Heart right ventricle (tissue), 16 donors: ENCODE data around the gene PERCC1. TPM values are rescaled to one million over a fixed set of nuclear protein-coding genes. Genes with fewer than 3 reads are reported as not detected.

Experiments
- ATAC-seq, 8 donors: fragments of 200-7000 bp; cut with Tn5 transposase; one replicate each; pipeline ENCODE4 v1.9.1; 2020; ENCODE audit warnings: mild to moderate bottlenecking in 8 of 8, moderate library complexity in 8 of 8, moderate number of reproducible peaks in 1 of 8
- DNase-seq, 2 donors: peaks; one replicate each; pipeline ENCODE4 v3.0.0-alpha.2; 2020
- H3K27ac ChIP-seq, 10 donors: fragments of 200-600 bp; sonication (generic) in 2 of 10; one replicate each; pipeline versions ENCODE4 v1.5.0 to v1.8.0; 2020 to 2022; ENCODE audit warnings: mild to moderate bottlenecking in 3 of 10
- H3K27me3 ChIP-seq, 7 donors: fragments of 200-600 bp; one replicate each; pipeline ENCODE4 v1.8.0; 2021 to 2022; ENCODE audit warnings: mild to moderate bottlenecking in 2 of 7
- H3K36me3 ChIP-seq, 9 donors: fragments of 200-600 bp; sonication (generic) in 1 of 9; one replicate each; pipeline versions ENCODE4 v1.5.0 to v1.8.0; 2020 to 2022; ENCODE audit warnings: mild to moderate bottlenecking in 2 of 9
- H3K4me1 ChIP-seq, 9 donors: fragments of 200-600 bp; sonication (generic) in 1 of 9; one replicate each; pipeline versions ENCODE4 v1.5.0 to v1.8.0; 2020 to 2022; ENCODE audit warnings: mild to moderate bottlenecking in 4 of 9
- H3K4me3 ChIP-seq, 10 donors: fragments of 200-600 bp; sonication (generic) in 2 of 10; one replicate each; pipeline versions ENCODE4 v1.5.0 to v1.8.0; 2020 to 2022; ENCODE audit warnings: mild to moderate bottlenecking in 7 of 10, moderate library complexity in 2 of 10
- H3K9me3 ChIP-seq, 11 donors: fragments of 200-600 bp in 10 of 11; sonication (generic) in 2 of 11; one replicate each; pipeline versions ENCODE4 v1.5.0 to v1.8.0; 2013 to 2022; ENCODE audit warnings: mild to moderate bottlenecking in 2 of 11, control low read depth in 1 of 11, moderate library complexity in 1 of 11
- WGBS, 2 donors: extraction: QIAGEN DNeasy Blood & Tissue Kit; methylation state at CpG; one replicate each; pipeline ENCODE4 v1.1.7; 2013; ENCODE audit warnings: inconsistent platforms in 1 of 2; 5-methylcytosine and 5-hydroxymethylcytosine counted together
- intact Hi-C, 10 donors: fragments of 100-400 bp; cut with DNase I; formaldehyde crosslinking; loops; one replicate each; pipeline versions ENCODE4 v1.11.1 to v1.14.2; 2022
- polyA plus RNA-seq, 2 donors: library from polyadenylated mRNA; stranded (reverse); fragments of 200-250 nt; gene quantifications; one replicate each; pipeline ENCODE4 v1.2.3, GENCODE V29; 2013
- total RNA-seq, 10 donors: library from RNA; stranded (reverse); fragmentation: NEBNext Ultra II Directional in 3 of 10; extraction: Animal tissue kit (Norgen Biotek cat#: 25700) in 3 of 10; gene quantifications; one replicate each; pipeline versions ENCODE4 v1.2.1 to v1.2.4, GENCODE V29; 2021 to 2023
- TF ChIP-seq, protein P1 (sequence below), 9 donors: fragments of 200-600 bp; sonication (generic) in 2 of 9; IDR thresholded peaks; one replicate each; pipeline versions ENCODE4 v1.5.0 to v1.8.0; 2021 to 2022; ENCODE audit warnings: antibody characterized with exemption in 9 of 9, mild to moderate bottlenecking in 5 of 9, moderate library complexity in 1 of 9
- donor health status: Arrhythmogenic right ventricular cardiomyopathy.
- donor health status: ischemic (EF 13 %, LVEDD 7.1; RV severe dilation, severe dysfunction).
- donor health status: healthy with polysubstance abuse.
- donor health status: DM: no; HTN: yes; CAD: no.
- donor health status: DM: no; HTN: no; CAD: no.
- donor health status: ischemic (EF 25% LVEDD 6.9; RV normal size, moderate dysfunction).
- donor health status: ischemic (EF 25% LVEDD 5.7; RV mildly dilated, moderate dysfunction).
- donor health status: healthy.
- donor health status: DM: yes; HTN: yes; CAD: no.
- donor health status: Ischemic cardiomyopathy.
- donor health status: ischemic (EF 35%, LVEDD 5.7; RV mildly dilated, moderate dysfunction).
- donor health status: nonischemic (EF 11% LVEDD 7.7; RV severe dilation, severe dysfunction).
- donor health status: DM: yes; HTN: yes; CAD: no.
- donor health status: PGD.
- donor health status: ischemic (EF 29% LVEDD 5.4; RV normal size, mild dysfunction).
- donor health status: nonischemic (EF 23%, LVEDD 6.1; RV moderate dilation, normal function).

PERCC1 gene
- total and polyA plus RNA-seq, 12 donors, result 0.04 to 0.61 (median 0.47) TPM; not detected in 6

DNA sequence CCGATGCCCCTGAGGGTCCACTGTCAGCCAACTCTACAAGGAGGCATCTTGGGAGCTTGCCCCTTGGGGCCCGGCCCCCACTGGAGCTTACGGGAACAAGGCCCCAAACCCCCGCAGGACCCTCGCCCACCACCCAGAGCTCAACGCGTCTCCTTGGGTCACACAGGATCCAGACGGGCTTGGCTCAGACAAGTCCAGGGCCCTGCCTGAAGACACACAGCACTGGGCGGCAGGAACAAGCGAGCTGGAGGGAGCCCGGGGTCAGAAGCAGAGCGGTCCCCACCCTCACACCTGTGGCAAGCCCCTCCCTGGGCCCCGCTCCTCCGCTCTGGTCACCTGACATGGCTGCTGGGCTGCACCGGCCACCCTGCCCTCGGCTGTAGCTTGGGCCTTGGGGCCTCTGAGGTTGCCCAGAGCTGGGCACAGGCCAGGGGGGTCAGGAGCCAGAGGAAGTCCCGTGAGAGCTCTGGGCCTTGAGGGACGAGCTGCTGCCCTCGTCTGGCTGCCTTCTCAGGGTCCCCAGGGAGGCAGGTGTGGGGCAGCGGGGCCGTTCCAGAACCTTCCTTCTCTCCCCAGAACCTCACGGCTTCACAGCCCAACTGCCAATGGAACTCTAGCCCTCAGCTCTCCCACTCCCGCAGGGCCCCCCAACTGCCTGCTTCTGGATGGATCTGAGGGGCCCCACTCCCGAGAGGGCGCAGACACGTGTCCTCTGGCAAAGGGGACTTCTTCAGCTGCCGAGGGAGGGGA is 13.3 kb downstream of the PERCC1 start, which contains the start of gene CCDC154:
Gene CCDC154 (minus strand): TSS at position 577 of the 750 bp plus-strand sequence. CDS start 234 bp downstream, at position 343.
- Histone ChIP-seq H3K9me3 (no peaks in the 10 kb centered on the region), H3K4me1 (no peaks in the 10 kb centered on the region), H3K4me3 (no peak within 1 kb of the TSS), H3K36me3 (peaks cover 0 to 41% (median 14%) of the 10 kb centered on the region in 9 donors), H3K27me3 (no peaks in the 10 kb centered on the region), H3K27ac (no peak within 1 kb of the TSS)
- intact Hi-C loops, result no loop called here
- DNase-seq, result no peak
- ATAC-seq, result no peak
- TF ChIP-seq, protein P1, sequence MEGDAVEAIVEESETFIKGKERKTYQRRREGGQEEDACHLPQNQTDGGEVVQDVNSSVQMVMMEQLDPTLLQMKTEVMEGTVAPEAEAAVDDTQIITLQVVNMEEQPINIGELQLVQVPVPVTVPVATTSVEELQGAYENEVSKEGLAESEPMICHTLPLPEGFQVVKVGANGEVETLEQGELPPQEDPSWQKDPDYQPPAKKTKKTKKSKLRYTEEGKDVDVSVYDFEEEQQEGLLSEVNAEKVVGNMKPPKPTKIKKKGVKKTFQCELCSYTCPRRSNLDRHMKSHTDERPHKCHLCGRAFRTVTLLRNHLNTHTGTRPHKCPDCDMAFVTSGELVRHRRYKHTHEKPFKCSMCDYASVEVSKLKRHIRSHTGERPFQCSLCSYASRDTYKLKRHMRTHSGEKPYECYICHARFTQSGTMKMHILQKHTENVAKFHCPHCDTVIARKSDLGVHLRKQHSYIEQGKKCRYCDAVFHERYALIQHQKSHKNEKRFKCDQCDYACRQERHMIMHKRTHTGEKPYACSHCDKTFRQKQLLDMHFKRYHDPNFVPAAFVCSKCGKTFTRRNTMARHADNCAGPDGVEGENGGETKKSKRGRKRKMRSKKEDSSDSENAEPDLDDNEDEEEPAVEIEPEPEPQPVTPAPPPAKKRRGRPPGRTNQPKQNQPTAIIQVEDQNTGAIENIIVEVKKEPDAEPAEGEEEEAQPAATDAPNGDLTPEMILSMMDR (IDR thresholded peaks at IDR 0.05), result no peak
- 70 to 77% methylated on average over 27 of the region's 27 CpGs for WGBS, 2 donors

GRCh38 chr16:1444730-1445517 is 14.0 kb downstream of the PERCC1 start:
- TF ChIP-seq, protein P1 (IDR thresholded peaks at IDR 0.05), result no peak
- DNase-seq (no peak), ATAC-seq (no peak)
- Histone ChIP-seq H3K9me3 (no peaks in the 10 kb centered on the region), H3K4me1 (no peaks in the 10 kb centered on the region), H3K27ac (no peak overlapping the region), H3K4me3 (no peak overlapping the region), H3K36me3 (peaks cover 0 to 48% (median 14%) of the 10 kb centered on the region in 9 donors), H3K27me3 (no peaks in the 10 kb centered on the region)
- intact Hi-C loops, result no loop called here
- WGBS, 2 donors, result 88 to 90% methylated on average over 47 to 48 of the region's 48 CpGs

- H3K4me1 ChIP-seq, result no peaks in the 10 kb centered on the region
- H3K4me3 ChIP-seq, result no peak overlapping the region
- no peak overlapping the region for H3K27ac ChIP-seq
- no peak for DNase-seq
- TF ChIP-seq, protein P1 (IDR thresholded peaks at IDR 0.05), result no peak
- H3K9me3 ChIP-seq, result no peaks in the 10 kb centered on the region
- WGBS, 2 donors, result 87 to 90% methylated on average over 25 of the region's 25 CpGs
- H3K27me3 ChIP-seq, result no peaks in the 10 kb centered on the region
- intact Hi-C loops, result no loop called here
- H3K36me3 ChIP-seq, result peaks cover 0 to 56% (median 19%) of the 10 kb centered on the region in 9 donors
- ATAC-seq, result no peak
Measured at GRCh38 chr16:1445518-1446203, 14.8 kb downstream of the PERCC1 start.
